Measurements from ENCODE around the gene METTL4. TPM values are rescaled to one million over a fixed set of nuclear protein-coding genes. Genes with fewer than 3 reads are reported as not detected.

METTL4 gene
- total and polyA plus RNA-seq, 9 of the 15 experiments (the other 6 are each of a cell fraction or from before 2014, with no cell fraction given) = 7.9 to 32.8 (median 22.1) TPM

DNA sequence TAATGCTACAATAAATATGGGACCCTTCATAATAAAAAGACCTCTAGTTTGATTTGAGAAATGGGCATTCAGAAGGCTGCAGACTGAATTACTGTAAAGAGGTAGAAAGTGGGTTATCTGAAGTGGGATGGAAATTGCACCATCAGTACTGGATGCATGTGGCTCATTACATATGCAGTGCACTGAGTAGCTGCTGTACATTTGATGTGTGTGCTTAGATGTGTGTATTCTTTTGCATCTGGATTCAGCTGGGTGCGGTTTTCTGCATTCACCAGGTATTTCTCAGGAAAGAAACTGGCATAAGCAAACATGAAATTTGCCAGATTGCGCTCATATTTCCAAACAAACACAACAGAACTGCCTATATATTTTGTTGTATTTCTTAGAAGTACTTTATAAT, 38.3 kb upstream of the METTL4 start:
- in situ Hi-C loops (cut with MboI) (no loop called here), intact Hi-C loops (cut with micrococcal nuclease) (no loop called here)
- CTCF ChIA-PET (ENCODE audit: low intra/inter-chr PET ratio) = no interaction called here
- Histone ChIP-seq H2AFZ (ENCODE audit: low read depth, low read length) (no peak overlapping the region), H3K4me1 (replicated peaks in 1 of 2; ENCODE audit: control insufficient read depth in 2 of 2, insufficient read depth in 2 of 2, low read length in 2 of 2) (no peaks in the 10 kb centered on the region), H3K9ac (ENCODE audit: insufficient read depth in 1 of 2, low read depth in 2 of 2, low read length in 2 of 2) (no peak overlapping the region), H3K9me3 (replicated peaks; ENCODE audit: control insufficient read depth, insufficient read depth, low read depth, low read length) (no peaks in the 10 kb centered on the region), H3K4me2 (ENCODE audit: insufficient read depth, low read length) (no peak overlapping the region), H3K27me3 (ENCODE audit: control insufficient read depth in 2 of 2, insufficient read depth in 2 of 2, low read length in 2 of 2) (no peaks in the 10 kb centered on the region), H3K4me3 (no peak overlapping the region), H3K36me3 (ENCODE audit: control insufficient read depth, insufficient read depth, low read length) (peaks cover 71% of the 10 kb centered on the region), H3K9me1 (ENCODE audit: control insufficient read depth, insufficient read depth, low read length) (no peaks in the 10 kb centered on the region), H4K20me1 (replicated peaks; ENCODE audit: control insufficient read depth, insufficient read depth, low read length) (no peaks in the 10 kb centered on the region), H3K27ac (ENCODE audit: extremely low read depth, low read depth, low read length) (no peak overlapping the region), H3K79me2 (ENCODE audit: control insufficient read depth, insufficient read depth, low read length) (no peaks in the 10 kb centered on the region)
- DNase-seq (ENCODE audit: extremely low read depth in 1 of 4, low spot score in 3 of 4) (no peak), FAIRE-seq (no peak), ATAC-seq (no peak)
- TF ChIP-seq FOS (IDR thresholded peaks at IDR 0.05; ENCODE audit: extremely low read depth, insufficient read length) = no peak
- POLR2A ChIA-PET = interaction anchor here (1.0 kb wide), 1 partner anchor 19 kb away, joined by 3 read pairs; no protein-coding TSS in a partner anchor
- WGBS (ENCODE audit: insufficient coverage, low coverage, missing lambda C conversion rate) = 98% methylated on average over 2 of the region's 2 CpGs
- no TSS peak for BruUV-seq (replicated peaks)

DNA sequence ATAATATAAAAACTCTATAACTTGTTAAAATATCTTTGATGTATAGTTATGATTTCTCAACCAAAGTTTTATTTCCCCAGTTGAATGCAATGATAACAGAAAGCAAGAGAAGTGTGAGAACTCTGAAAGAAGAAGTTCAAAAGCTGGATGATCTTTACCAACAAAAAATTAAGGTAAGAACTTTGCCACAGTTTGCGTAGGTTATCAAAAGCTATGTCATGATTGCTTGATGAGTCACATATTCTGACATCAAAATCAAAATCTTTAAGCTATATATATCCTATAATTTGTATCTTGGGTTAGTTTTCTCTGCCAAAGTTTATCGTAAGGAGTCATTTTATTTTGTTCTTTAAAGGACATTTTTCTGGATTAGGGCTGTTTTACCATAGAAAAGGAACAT, 35.0 kb upstream of the METTL4 start:
- CTCF ChIA-PET (ENCODE audit: low intra/inter-chr PET ratio) = no interaction called here
- Histone ChIP-seq H3K9me3 (replicated peaks; ENCODE audit: control insufficient read depth, insufficient read depth, low read depth, low read length) (no peaks in the 10 kb centered on the region), H3K27ac (ENCODE audit: extremely low read depth, low read depth, low read length) (no peak overlapping the region), H3K9me1 (ENCODE audit: control insufficient read depth, insufficient read depth, low read length) (no peaks in the 10 kb centered on the region), H4K20me1 (replicated peaks; ENCODE audit: control insufficient read depth, insufficient read depth, low read length) (no peaks in the 10 kb centered on the region), H2AFZ (ENCODE audit: low read depth, low read length) (no peak overlapping the region), H3K36me3 (ENCODE audit: control insufficient read depth, insufficient read depth, low read length) (peaks cover 74% of the 10 kb centered on the region), H3K4me1 (replicated peaks in 1 of 2; ENCODE audit: control insufficient read depth in 2 of 2, insufficient read depth in 2 of 2, low read length in 2 of 2) (no peaks in the 10 kb centered on the region), H3K79me2 (ENCODE audit: control insufficient read depth, insufficient read depth, low read length) (no peaks in the 10 kb centered on the region), H3K4me3 (no peak overlapping the region), H3K9ac (ENCODE audit: insufficient read depth in 1 of 2, low read depth in 2 of 2, low read length in 2 of 2) (no peak overlapping the region), H3K4me2 (ENCODE audit: insufficient read depth, low read length) (no peak overlapping the region), H3K27me3 (ENCODE audit: control insufficient read depth in 2 of 2, insufficient read depth in 2 of 2, low read length in 2 of 2) (no peaks in the 10 kb centered on the region)
- no peak for DNase-seq (ENCODE audit: extremely low read depth in 1 of 4, low spot score in 3 of 4)
- WGBS (ENCODE audit: insufficient coverage, low coverage, missing lambda C conversion rate) = 95% methylated on average over 2 of the region's 2 CpGs
- BruUV-seq (replicated peaks) = no TSS peak
- TF ChIP-seq ZFP36 (IDR thresholded peaks at IDR 0.05; ENCODE audit: low read depth, low read length, partially characterized antibody) (no peak), FOXP1 (CRISPR knock-in tag; IDR thresholded peaks at IDR 0.05) (no peak), SREBF2 (CRISPR knock-in tag; IDR thresholded peaks at IDR 0.05) (no peak), BCOR (IDR thresholded peaks at IDR 0.05) (no peak), NFYB (IDR thresholded peaks at IDR 0.05; ENCODE audit: extremely low read depth, insufficient read length) (no peak), TEAD4 (IDR thresholded peaks at IDR 0.05; ENCODE audit: low read length) (no peak), TEAD4 (CRISPR knock-in tag; IDR thresholded peaks at IDR 0.05; ENCODE audit: borderline replicate concordance) (no peak), THRAP3 (IDR thresholded peaks at IDR 0.05; ENCODE audit: borderline replicate concordance) (no peak), ZNF561 (CRISPR knock-in tag; conservative IDR thresholded peaks at IDR 0.05) (no peak), MAFF (IDR thresholded peaks at IDR 0.05; ENCODE audit: low read length) (no peak)
- TF ChIP-seq, protein P1, sequence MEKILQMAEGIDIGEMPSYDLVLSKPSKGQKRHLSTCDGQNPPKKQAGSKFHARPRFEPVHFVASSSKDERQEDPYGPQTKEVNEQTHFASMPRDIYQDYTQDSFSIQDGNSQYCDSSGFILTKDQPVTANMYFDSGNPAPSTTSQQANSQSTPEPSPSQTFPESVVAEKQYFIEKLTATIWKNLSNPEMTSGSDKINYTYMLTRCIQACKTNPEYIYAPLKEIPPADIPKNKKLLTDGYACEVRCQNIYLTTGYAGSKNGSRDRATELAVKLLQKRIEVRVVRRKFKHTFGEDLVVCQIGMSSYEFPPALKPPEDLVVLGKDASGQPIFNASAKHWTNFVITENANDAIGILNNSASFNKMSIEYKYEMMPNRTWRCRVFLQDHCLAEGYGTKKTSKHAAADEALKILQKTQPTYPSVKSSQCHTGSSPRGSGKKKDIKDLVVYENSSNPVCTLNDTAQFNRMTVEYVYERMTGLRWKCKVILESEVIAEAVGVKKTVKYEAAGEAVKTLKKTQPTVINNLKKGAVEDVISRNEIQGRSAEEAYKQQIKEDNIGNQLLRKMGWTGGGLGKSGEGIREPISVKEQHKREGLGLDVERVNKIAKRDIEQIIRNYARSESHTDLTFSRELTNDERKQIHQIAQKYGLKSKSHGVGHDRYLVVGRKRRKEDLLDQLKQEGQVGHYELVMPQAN (IDR thresholded peaks at IDR 0.05; ENCODE audit: borderline replicate concordance) = no peak
- TF ChIP-seq, protein P2, sequence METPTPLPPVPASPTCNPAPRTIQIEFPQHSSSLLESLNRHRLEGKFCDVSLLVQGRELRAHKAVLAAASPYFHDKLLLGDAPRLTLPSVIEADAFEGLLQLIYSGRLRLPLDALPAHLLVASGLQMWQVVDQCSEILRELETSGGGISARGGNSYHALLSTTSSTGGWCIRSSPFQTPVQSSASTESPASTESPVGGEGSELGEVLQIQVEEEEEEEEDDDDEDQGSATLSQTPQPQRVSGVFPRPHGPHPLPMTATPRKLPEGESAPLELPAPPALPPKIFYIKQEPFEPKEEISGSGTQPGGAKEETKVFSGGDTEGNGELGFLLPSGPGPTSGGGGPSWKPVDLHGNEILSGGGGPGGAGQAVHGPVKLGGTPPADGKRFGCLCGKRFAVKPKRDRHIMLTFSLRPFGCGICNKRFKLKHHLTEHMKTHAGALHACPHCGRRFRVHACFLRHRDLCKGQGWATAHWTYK (CRISPR knock-in tag; IDR thresholded peaks at IDR 0.05) = no peak
- TF ChIP-seq, protein P3, sequence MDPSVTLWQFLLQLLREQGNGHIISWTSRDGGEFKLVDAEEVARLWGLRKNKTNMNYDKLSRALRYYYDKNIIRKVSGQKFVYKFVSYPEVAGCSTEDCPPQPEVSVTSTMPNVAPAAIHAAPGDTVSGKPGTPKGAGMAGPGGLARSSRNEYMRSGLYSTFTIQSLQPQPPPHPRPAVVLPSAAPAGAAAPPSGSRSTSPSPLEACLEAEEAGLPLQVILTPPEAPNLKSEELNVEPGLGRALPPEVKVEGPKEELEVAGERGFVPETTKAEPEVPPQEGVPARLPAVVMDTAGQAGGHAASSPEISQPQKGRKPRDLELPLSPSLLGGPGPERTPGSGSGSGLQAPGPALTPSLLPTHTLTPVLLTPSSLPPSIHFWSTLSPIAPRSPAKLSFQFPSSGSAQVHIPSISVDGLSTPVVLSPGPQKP (CRISPR knock-in tag; IDR thresholded peaks at IDR 0.05) = no peak
- intact Hi-C loops (cut with micrococcal nuclease) (no loop called here), in situ Hi-C loops (cut with MboI) (no loop called here)
- no peak for ATAC-seq
- no peak for FAIRE-seq
- POLR2A ChIA-PET = no interaction called here

Measured in K562 (cell line).